ENCODE data around the gene VWA3B.

GRCh38 chr2:98157557-98157956, 70.6 kb downstream of the VWA3B start:
- no peak for TF ChIP-seq POLR2A (IDR thresholded peaks at IDR 0.05)
- TF ChIP-seq, protein P1, sequence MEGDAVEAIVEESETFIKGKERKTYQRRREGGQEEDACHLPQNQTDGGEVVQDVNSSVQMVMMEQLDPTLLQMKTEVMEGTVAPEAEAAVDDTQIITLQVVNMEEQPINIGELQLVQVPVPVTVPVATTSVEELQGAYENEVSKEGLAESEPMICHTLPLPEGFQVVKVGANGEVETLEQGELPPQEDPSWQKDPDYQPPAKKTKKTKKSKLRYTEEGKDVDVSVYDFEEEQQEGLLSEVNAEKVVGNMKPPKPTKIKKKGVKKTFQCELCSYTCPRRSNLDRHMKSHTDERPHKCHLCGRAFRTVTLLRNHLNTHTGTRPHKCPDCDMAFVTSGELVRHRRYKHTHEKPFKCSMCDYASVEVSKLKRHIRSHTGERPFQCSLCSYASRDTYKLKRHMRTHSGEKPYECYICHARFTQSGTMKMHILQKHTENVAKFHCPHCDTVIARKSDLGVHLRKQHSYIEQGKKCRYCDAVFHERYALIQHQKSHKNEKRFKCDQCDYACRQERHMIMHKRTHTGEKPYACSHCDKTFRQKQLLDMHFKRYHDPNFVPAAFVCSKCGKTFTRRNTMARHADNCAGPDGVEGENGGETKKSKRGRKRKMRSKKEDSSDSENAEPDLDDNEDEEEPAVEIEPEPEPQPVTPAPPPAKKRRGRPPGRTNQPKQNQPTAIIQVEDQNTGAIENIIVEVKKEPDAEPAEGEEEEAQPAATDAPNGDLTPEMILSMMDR (IDR thresholded peaks at IDR 0.05), result no peak
